GM10266 (cell line): ENCODE results near the gene SH3TC1.

Experiments used
- DNase-seq: peaks from one replicate; pipeline ENCODE4 v3.0.0; 2012; ENCODE audit errors: extremely low spot score
- TF ChIP-seq, protein P1 (sequence below): IDR thresholded peaks from 2 replicates; pipeline ENCODE4 v1.5.1; 2012; ENCODE audit warnings: mild to moderate bottlenecking, low read depth; ENCODE audit not compliant: control insufficient read depth, insufficient read depth; ENCODE audit errors: missing control alignments

SH3TC1 gene

DNA sequence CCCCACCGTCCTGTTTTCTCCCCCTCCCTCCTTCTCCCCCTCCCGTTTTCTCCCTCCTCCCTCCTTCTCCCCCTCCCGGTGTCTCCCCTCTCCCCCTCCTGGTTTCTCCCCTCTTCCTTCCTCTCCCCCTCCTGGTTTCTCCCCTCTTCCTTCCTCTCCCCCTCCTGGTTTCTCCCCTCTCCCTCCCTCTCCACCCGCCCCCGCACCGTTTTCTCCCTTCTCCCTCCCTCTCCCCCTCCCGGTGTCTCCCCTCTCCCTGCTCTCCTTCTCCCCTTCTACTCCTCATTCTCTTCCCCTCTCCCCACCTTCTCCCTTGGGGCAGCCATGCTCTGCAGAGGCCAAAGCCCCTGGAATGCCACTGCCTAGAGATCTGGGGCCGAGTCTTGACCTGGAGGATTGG is 12.2 kb downstream of the SH3TC1 start:
- no peak for DNase-seq
- TF ChIP-seq, protein P1, sequence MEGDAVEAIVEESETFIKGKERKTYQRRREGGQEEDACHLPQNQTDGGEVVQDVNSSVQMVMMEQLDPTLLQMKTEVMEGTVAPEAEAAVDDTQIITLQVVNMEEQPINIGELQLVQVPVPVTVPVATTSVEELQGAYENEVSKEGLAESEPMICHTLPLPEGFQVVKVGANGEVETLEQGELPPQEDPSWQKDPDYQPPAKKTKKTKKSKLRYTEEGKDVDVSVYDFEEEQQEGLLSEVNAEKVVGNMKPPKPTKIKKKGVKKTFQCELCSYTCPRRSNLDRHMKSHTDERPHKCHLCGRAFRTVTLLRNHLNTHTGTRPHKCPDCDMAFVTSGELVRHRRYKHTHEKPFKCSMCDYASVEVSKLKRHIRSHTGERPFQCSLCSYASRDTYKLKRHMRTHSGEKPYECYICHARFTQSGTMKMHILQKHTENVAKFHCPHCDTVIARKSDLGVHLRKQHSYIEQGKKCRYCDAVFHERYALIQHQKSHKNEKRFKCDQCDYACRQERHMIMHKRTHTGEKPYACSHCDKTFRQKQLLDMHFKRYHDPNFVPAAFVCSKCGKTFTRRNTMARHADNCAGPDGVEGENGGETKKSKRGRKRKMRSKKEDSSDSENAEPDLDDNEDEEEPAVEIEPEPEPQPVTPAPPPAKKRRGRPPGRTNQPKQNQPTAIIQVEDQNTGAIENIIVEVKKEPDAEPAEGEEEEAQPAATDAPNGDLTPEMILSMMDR = no peak

DNA sequence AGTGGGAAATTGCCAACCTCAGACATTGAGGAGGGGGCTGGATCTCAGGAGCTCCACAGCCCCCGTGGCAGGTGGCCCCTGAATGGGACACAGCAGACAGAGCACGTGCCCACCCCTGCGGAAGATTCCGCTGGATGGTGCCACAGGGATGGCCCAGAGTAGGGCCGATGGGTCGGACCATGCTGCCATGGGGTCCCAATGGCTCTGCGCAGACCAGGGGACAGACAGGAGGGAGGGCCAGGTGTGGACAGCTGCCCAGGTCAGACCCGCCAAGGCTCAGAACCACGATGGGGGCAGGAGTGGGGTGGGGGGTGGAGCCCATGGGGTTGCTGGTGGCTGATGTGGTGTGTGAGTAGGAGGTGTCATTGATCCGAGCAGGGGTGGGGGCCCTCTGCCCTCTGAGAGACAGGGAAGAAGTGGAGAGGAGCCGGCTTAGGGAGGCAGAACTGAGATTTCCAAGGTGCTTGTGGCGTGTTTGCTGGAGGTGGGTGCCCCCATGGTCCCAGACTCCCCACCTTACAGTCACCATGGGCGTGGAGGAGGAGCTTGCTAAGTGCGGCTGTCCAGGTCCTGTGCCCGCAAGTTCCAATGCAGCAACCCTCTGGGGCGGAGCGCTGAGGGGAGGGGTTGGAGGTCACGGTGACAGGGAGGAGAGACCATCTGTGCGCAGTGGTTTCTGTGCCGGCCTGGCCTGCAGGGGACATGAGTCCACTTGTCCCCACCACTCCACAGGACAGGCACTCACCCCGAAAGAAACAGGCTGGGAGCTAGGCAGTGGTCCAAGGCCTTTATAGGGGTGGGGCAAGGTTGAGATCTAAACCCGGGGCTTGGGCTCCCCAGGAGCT is 12.9 kb downstream of the SH3TC1 start:
- TF ChIP-seq, protein P1 = no peak
- no peak for DNase-seq

- TF ChIP-seq, protein P1 = no peak
- no peak for DNase-seq
Measured at GRCh38 chr4:8212622-8213021, 13.5 kb downstream of the SH3TC1 start.

- DNase-seq = no peak
- TF ChIP-seq, protein P1 = no peak
Measured at GRCh38 chr4:8213121-8213520, 14.0 kb downstream of the SH3TC1 start.

- TF ChIP-seq, protein P1 = no peak
Measured at GRCh38 chr4:8214136-8214535, 15.0 kb downstream of the SH3TC1 start.

GRCh38 chr4:8215001-8215427 is 15.9 kb downstream of the SH3TC1 start:
- DNase-seq = no peak
- TF ChIP-seq, protein P1 = no peak

More at GRCh38 chr4:8214136-8214535, 15.0 kb downstream of the SH3TC1 start:
- no peak for DNase-seq
